ENCODE measurements around the gene CFAP73. TPM values are rescaled to one million over a fixed set of nuclear protein-coding genes. Genes with fewer than 3 reads are reported as not detected.
"Not testable (repeated sequence)": the region's sequence is repeated elsewhere in the genome, so short reads cannot be mapped to it uniquely, and the experiment has no call there.

CFAP73 gene
- total RNA-seq, 1 donor from 2014 or later, result not detected

DNA sequence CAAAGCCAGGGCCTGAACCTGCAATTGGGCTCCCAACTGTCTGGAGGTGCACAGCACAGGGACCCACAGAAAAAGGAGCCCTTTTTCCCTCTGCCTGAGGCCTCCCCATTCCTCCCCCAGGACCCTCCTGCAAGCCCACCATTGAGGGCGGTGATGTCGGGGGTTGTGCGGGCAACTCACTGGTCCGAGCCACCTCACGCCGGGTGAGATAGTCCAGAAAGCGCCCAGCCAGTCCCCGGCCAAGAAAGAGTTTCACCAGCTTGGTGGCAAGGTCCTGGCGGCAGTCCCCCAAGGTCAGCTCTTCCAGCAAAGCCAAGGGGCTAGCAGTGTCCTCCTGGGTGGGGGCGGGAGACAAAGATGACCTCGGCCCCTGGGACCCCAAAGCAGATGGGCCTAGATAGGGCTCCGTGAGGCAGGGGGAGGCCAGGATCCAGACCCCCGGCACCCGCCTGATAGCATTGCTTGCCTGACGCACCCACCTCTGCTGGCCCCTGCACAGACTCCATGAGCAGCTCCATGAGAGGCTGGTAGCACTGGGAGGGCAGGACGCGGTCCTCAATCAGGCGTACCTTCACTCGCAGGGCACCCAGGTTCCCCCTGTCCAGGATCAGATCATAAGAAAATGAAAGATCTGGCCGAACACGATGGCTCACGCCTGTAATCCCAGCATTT is 33.9 kb upstream of the CFAP73 start:
- H3K36me3 ChIP-seq (ENCODE audit: control insufficient read depth, insufficient read depth, low read length), result no peaks in the 10 kb centered on the region
- H3K4me3 ChIP-seq (ENCODE audit: low read depth, low read length), result no peak overlapping the region
- TF ChIP-seq, protein P1, sequence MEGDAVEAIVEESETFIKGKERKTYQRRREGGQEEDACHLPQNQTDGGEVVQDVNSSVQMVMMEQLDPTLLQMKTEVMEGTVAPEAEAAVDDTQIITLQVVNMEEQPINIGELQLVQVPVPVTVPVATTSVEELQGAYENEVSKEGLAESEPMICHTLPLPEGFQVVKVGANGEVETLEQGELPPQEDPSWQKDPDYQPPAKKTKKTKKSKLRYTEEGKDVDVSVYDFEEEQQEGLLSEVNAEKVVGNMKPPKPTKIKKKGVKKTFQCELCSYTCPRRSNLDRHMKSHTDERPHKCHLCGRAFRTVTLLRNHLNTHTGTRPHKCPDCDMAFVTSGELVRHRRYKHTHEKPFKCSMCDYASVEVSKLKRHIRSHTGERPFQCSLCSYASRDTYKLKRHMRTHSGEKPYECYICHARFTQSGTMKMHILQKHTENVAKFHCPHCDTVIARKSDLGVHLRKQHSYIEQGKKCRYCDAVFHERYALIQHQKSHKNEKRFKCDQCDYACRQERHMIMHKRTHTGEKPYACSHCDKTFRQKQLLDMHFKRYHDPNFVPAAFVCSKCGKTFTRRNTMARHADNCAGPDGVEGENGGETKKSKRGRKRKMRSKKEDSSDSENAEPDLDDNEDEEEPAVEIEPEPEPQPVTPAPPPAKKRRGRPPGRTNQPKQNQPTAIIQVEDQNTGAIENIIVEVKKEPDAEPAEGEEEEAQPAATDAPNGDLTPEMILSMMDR (IDR thresholded peaks at IDR 0.05; ENCODE audit: insufficient read depth, low read length, severe bottlenecking), result no peak
- peaks cover 1% of the 10 kb centered on the region for H3K27me3 ChIP-seq (ENCODE audit: control insufficient read depth, insufficient read depth, low read length)
- FAIRE-seq (no peak), DNase-seq (ENCODE audit: low read depth) (no peak)

DNA sequence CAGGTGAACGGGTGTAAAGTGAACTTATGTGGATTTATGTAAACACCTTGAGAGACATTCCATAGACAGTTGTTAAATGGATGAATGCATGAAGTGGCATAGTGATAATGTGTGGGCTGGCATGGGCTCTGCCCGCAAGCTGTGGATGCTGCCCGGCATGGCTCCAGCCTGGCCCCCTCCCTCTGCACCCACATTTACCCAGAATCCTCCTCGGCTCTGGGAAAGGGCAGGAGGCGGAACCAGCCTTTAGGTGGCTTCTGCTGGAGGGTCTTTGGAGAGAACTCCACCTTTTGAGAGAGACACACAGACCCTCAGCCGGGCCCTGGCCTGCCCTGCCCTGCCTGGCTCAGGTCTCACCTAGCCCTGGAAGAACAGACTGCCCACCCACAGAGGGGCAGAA is 32.6 kb upstream of the CFAP73 start:
- peaks cover 1% of the 10 kb centered on the region for H3K27me3 ChIP-seq (ENCODE audit: control insufficient read depth, insufficient read depth, low read length)
- TF ChIP-seq, protein P1 (IDR thresholded peaks at IDR 0.05; ENCODE audit: insufficient read depth, low read length, severe bottlenecking), result no peak
- FAIRE-seq, result no peak
- DNase-seq (ENCODE audit: low read depth), result no peak
- H3K36me3 ChIP-seq (ENCODE audit: control insufficient read depth, insufficient read depth, low read length), result no peaks in the 10 kb centered on the region
- H3K4me3 ChIP-seq (ENCODE audit: low read depth, low read length), result no peak overlapping the region

DNA sequence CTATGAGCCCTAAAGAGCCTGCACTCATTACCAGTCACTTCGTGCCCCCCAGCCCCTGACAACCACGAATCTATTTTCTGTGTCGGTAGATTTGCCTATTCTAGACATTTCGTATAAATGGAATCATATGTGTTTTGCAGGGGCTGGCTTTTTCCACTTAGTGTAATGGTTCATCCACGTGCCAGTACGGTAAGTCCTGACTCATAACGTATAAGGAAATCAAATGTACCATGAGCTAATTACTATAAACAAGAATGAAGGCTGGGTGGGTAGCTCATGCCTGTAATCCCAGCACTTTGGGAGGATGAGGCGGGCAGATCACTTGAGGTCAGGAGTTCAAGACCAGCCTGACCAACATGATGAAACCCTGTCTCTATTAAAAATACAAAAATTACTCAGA is 31.8 kb upstream of the CFAP73 start:
- not testable (repeated sequence) for DNase-seq (ENCODE audit: low read depth); FAIRE-seq; H3K4me3 ChIP-seq (ENCODE audit: low read depth, low read length); H3K36me3 ChIP-seq (ENCODE audit: control insufficient read depth, insufficient read depth, low read length); H3K27me3 ChIP-seq (ENCODE audit: control insufficient read depth, insufficient read depth, low read length)

DNA sequence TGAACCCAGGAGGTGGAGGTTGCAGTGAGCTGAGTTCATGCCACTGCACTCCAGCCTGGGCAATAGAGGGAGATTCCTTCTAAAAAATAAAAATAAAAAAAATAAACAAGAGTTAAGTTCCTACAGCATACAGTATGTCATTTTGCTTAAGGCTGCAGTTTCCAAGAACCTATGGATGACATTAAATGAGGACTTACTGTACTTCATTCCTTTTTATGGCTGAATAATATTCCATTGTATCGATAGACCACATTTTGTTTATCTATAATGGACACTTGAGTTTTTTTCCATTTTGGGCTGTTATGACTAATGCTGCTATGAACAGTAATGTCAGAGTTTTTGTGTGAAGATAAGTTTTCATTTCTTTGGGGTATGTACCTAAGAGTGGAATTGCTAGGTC is 31.4 kb upstream of the CFAP73 start:
- no peak overlapping the region for H3K4me3 ChIP-seq (ENCODE audit: low read depth, low read length)
- peaks cover 1% of the 10 kb centered on the region for H3K27me3 ChIP-seq (ENCODE audit: control insufficient read depth, insufficient read depth, low read length)
- FAIRE-seq, result no peak
- DNase-seq (ENCODE audit: low read depth), result no peak
- TF ChIP-seq, protein P1 (IDR thresholded peaks at IDR 0.05; ENCODE audit: insufficient read depth, low read length, severe bottlenecking), result no peak
- H3K36me3 ChIP-seq (ENCODE audit: control insufficient read depth, insufficient read depth, low read length), result no peaks in the 10 kb centered on the region

DNA sequence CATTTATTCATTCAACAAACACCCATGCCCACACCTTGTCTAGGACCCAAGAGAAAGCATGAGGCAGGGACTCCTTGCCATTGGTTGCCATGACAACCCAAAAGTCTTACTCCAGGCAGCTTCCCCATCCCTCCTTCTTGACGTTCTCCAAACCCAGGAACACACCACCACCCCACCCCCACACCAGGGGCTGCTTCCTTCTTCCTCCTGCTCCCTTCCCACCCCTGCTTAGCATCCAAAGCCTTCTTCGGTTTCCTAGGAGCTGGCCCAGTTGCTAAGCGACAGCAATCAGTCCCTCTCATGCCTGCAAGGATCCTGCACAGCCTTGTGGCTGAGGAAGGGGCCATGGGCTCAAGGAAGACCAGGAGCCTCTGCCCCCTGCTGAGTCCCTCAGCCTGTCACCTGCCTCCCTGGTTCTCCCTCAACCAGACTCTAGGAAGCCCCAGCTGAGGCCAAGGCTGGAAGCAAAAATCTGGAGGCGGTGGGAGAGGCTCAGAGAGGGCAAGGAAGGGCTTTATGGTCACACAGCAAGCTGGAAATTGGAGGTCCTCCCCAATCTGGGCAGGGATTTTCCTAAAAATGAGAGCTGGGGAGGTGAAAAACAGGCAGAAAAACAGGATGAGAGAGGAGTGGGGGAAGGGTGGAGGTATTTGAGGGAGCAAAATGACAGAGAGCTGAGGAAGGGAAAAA is 29.4 kb upstream of the CFAP73 start:
- H3K36me3 ChIP-seq (ENCODE audit: control insufficient read depth, insufficient read depth, low read length), result no peaks in the 10 kb centered on the region
- DNase-seq (ENCODE audit: low read depth) (no peak), FAIRE-seq (no peak)
- no peak overlapping the region for H3K4me3 ChIP-seq (ENCODE audit: low read depth, low read length)
- H3K27me3 ChIP-seq (ENCODE audit: control insufficient read depth, insufficient read depth, low read length), result no peaks in the 10 kb centered on the region
- TF ChIP-seq, protein P1 (IDR thresholded peaks at IDR 0.05; ENCODE audit: insufficient read depth, low read length, severe bottlenecking), result no peak

DNA sequence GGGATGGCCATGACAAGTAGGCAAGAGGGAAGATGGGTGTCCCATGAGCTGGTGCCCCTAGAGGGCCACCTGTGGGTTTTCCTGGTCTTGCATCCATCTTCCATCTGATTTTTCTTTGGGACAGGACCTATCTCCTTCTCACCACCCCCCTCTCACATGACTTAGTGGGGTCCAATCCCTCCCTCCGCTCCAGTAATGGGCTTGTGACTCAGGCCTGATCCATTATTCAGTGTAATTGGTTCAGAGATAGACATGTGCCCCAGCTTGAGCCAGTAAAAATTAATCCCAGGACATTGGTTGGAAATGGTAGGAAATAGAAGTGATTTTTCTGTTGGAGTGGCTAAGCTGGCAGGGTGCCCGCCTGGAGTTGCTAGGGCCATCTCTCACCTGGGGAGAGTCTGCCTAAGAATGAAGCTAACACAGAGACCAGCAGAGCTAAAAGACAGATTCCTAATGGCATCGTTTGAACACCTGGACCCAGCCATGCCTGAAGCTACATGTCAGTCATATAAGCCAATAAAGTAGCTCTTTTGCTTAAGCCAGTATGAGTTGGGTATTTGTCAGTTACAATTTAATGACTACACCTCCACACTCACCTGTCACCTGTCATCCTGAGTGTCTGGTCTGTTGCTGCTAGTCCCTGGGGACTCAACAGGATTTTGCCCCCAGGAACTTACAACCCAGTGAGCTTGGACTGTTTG is 28.7 kb upstream of the CFAP73 start:
- DNase-seq (ENCODE audit: low read depth), result no peak
- H3K36me3 ChIP-seq (ENCODE audit: control insufficient read depth, insufficient read depth, low read length), result no peaks in the 10 kb centered on the region
- no peaks in the 10 kb centered on the region for H3K27me3 ChIP-seq (ENCODE audit: control insufficient read depth, insufficient read depth, low read length)
- no peak for FAIRE-seq
- no peak overlapping the region for H3K4me3 ChIP-seq (ENCODE audit: low read depth, low read length)
- TF ChIP-seq, protein P1 (IDR thresholded peaks at IDR 0.05; ENCODE audit: insufficient read depth, low read length, severe bottlenecking), result no peak

Measured in bronchial epithelial cell (primary cell).